ENCODE measurements around the gene SEC24C. TPM values are rescaled to one million over a fixed set of nuclear protein-coding genes. Genes with fewer than 3 reads are reported as not detected.
"Not testable (repeated sequence)": the region's sequence is repeated elsewhere in the genome, so short reads cannot be mapped to it uniquely, and the experiment has no call there.

Gene SEC24C
- total and polyA plus RNA-seq, 2 of the 4 experiments (the other 2 are of a cell fraction): 74.2 to 88.9 TPM

- 97% methylated on average over 4 of the region's 21 CpGs; no CpG with 5 or more reads in 1 of the 2 experiments for WGBS, 2 experiments (ENCODE audit: extremely low coverage in 2 of 2, insufficient read length in 1 of 2)
- CTCF ChIA-PET: interaction anchor here (1.2 kb wide), 1 partner anchor 92 kb away, joined by 4 read pairs; no protein-coding TSS in a partner anchor
- H3K4me1 ChIP-seq (ENCODE audit: control insufficient read depth, insufficient read depth, low read length); POLR2A ChIA-PET (ENCODE audit: unreplicated experiment); H3K9ac ChIP-seq (ENCODE audit: low read depth, low read length); H3K9me3 ChIP-seq (ENCODE audit: control insufficient read depth, insufficient read depth, low read length); BruUV-seq (replicated peaks); ATAC-seq (ENCODE audit: low read depth); H3K27me3 ChIP-seq (ENCODE audit: control insufficient read depth, insufficient read depth, low read length); DNase-seq; H3K27ac ChIP-seq (ENCODE audit: insufficient read depth, low read length); H2AK9ac ChIP-seq (replicated peaks; ENCODE audit: low read depth, low read length, poor library complexity); in situ Hi-C loops (cut with MboI; ENCODE audit: low sequenced_read_pairs); H4K91ac ChIP-seq (ENCODE audit: insufficient read depth, low read depth, low read length); H2AFZ ChIP-seq (replicated peaks; ENCODE audit: low read length, poor library complexity); H3K4ac ChIP-seq (ENCODE audit: low read depth, low read length); dilution Hi-C loops (cut with HindIII; ENCODE audit: low sequenced_read_pairs, unreplicated experiment); H2BK5ac ChIP-seq (ENCODE audit: low read depth, low read length, poor library complexity, severe bottlenecking); H2BK15ac ChIP-seq (ENCODE audit: low read depth, low read length); H3K56ac ChIP-seq (ENCODE audit: extremely low read depth, insufficient read depth, low read length); H3K18ac ChIP-seq (ENCODE audit: low read depth, low read length); H2BK20ac ChIP-seq (ENCODE audit: low read depth, low read length); H3K4me3 ChIP-seq (ENCODE audit: insufficient read depth, low read depth, low read length); H3K14ac ChIP-seq (replicated peaks; ENCODE audit: low read depth, low read length); H4K5ac ChIP-seq (ENCODE audit: low read depth, low read length); H2BK120ac ChIP-seq (ENCODE audit: low read depth, low read length); H2AK5ac ChIP-seq (ENCODE audit: low read depth, low read length); intact Hi-C loops (cut with micrococcal nuclease); H4K8ac ChIP-seq (ENCODE audit: low read depth in 2 of 2, low read length in 2 of 2): not testable (repeated sequence)
- Histone ChIP-seq H3K23ac (ENCODE audit: low read depth, low read length) (peak overlapping the region; percentile 59; the same call in 1 of the 2 replicates), H3K4me2 (ENCODE audit: low read depth, low read length) (peak overlapping the region; percentile 47; the same call in 1 of the 2 replicates), H3K79me1 (ENCODE audit: low read depth in 1 of 2, low read length in 2 of 2) (peaks cover 14 to 55% of the 10 kb centered on the region in 2 experiments), H3K9me1 (ENCODE audit: insufficient read depth, low read length) (peaks cover 13% of the 10 kb centered on the region; the same call in 1 of the 2 replicates), H4K20me1 (ENCODE audit: insufficient read depth, low read length) (peaks cover 37% of the 10 kb centered on the region), H3K36me3 (ENCODE audit: control insufficient read depth, insufficient read depth, low read length) (peaks cover 33% of the 10 kb centered on the region)
Measured at GRCh38 chr10:73787031-73787800, 43.0 kb downstream of the SEC24C start.

Measured in IMR-90 (cell line).